SK-N-SH treated with all-trans-retinoic acid at 6 μM for 48 hours (cell line): ENCODE data around the gene CDC45.

Experiments used
- ARNTL ChIP-seq: fragments of 450-650 bp; formaldehyde crosslinking; IDR thresholded peaks from 2 replicates; pipeline ENCODE4 v1.5.0; 2020; ENCODE audit warnings: low read depth, mild to moderate bottlenecking, moderate library complexity, borderline replicate concordance
- BACH2 ChIP-seq: fragments of 250-450 bp; sonication (Bioruptor Pico); IDR thresholded peaks from 2 replicates; pipeline ENCODE4 v1.9.0; 2021; ENCODE audit warnings: mild to moderate bottlenecking, borderline replicate concordance
- CREB5 ChIP-seq: fragments of 250-450 bp; sonication (Bioruptor Pico); IDR thresholded peaks from 2 replicates; pipeline ENCODE4 v1.5.1; 2020; ENCODE audit warnings: low read depth, mild to moderate bottlenecking, moderate library complexity
- CSDC2 ChIP-seq: fragments of 250-450 bp; sonication (Bioruptor Pico); IDR thresholded peaks from 2 replicates; pipeline ENCODE4 v1.5.0; 2020; ENCODE audit warnings: mild to moderate bottlenecking, moderate library complexity
- ESRRG ChIP-seq: fragments of 250-450 bp; sonication (Bioruptor Pico); IDR thresholded peaks from 2 replicates; pipeline ENCODE4 v1.6.1; 2021; ENCODE audit warnings: mild to moderate bottlenecking
- PATZ1 ChIP-seq: fragments of 250-450 bp; sonication (Bioruptor Pico); IDR thresholded peaks from 2 replicates; pipeline ENCODE4 v1.8.0; 2020; ENCODE audit warnings: mild to moderate bottlenecking, moderate library complexity, borderline replicate concordance
- RARB ChIP-seq: fragments of 250-450 bp; sonication (Bioruptor Pico); IDR thresholded peaks from 2 replicates; pipeline ENCODE4 v1.8.0; 2021; ENCODE audit warnings: mild to moderate bottlenecking, moderate library complexity
- SNAI2 ChIP-seq: fragments of 250-450 bp; sonication (Bioruptor Pico); IDR thresholded peaks from 2 replicates; pipeline ENCODE4 v1.5.0; 2020; ENCODE audit warnings: mild to moderate bottlenecking, moderate library complexity
- TOX ChIP-seq: fragments of 250-450 bp; sonication (Bioruptor Pico); IDR thresholded peaks from 2 replicates; pipeline ENCODE4 v1.8.0; 2021; ENCODE audit warnings: mild to moderate bottlenecking, moderate library complexity, borderline replicate concordance
- TSHZ2 ChIP-seq: fragments of 250-450 bp; sonication (Bioruptor Pico); IDR thresholded peaks from 2 replicates; pipeline ENCODE4 v1.5.0; 2020; ENCODE audit warnings: mild to moderate bottlenecking, moderate library complexity
- ZNF565 ChIP-seq: fragments of 450-650 bp; formaldehyde crosslinking; conservative IDR thresholded peaks from 2 replicates; pipeline ENCODE4 v1.5.0; 2020; ENCODE audit warnings: low read depth, mild to moderate bottlenecking, moderate library complexity
- ZNF8 ChIP-seq: fragments of 450-650 bp; formaldehyde crosslinking; IDR thresholded peaks from 2 replicates; pipeline ENCODE4 v1.5.0; 2020; ENCODE audit warnings: mild to moderate bottlenecking, moderate library complexity

GRCh38 chr22:19447330-19448075 lies 32.2 kb upstream of the CDC45 start, which contains the start of gene C22orf39:
- TF ChIP-seq TSHZ2 (CRISPR knock-in tag): no peak
- TF ChIP-seq ZNF565 (CRISPR knock-in tag): no peak
- no peak for TF ChIP-seq CREB5
- no peak for TF ChIP-seq TOX (CRISPR knock-in tag)
- TF ChIP-seq SNAI2: no peak
- no peak for TF ChIP-seq RARB (CRISPR knock-in tag)
- no peak for TF ChIP-seq ZNF8 (CRISPR knock-in tag)
- TF ChIP-seq PATZ1 (CRISPR knock-in tag): no peak
- TF ChIP-seq ESRRG: no peak
- TF ChIP-seq CSDC2 (CRISPR knock-in tag): no peak
- no peak for TF ChIP-seq BACH2 (CRISPR knock-in tag)
- no peak for TF ChIP-seq ARNTL
